HG02678 (cell line): ENCODE results near the gene FNTB.

Experiments
- ATAC-seq: cut with Tn5 transposase; IDR thresholded peaks from one replicate; pipeline ENCODE4 v1.9.1; 2021; ENCODE audit warnings: mild to moderate bottlenecking, moderate library complexity; ENCODE audit not compliant: unreplicated experiment

FNTB gene

DNA sequence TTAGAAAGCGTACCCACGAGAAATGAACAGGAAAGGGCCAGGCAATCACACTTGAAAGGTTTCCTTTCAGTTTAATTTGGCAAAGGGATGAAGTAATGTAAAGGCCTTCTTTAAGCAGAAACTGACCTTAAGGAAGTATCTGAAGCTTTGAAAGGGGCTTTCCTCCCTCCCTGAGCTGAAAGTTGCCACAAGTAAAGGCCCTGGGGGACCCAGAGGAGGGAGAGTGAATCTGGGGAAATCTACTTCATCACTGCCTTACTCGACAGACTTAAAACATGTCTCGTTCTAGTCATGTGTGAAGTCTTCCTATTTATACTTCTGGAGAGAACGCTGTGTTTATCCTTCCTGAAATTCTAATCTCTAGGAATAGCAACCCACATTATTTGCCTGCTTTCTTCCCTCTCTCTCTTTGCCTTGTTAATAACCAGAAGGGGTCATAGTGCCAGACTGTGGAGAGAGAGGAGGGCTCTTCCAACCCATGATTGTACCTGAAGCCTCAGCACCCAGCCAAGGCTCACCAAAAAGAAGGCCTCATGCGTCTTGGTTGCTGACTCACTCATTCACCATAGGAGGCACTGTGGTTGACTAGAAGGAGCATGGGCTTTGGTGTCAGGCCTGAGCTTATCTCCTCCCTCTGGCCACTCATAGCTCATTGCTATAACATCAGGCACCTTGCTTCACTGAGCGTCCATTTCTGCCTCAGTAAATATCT is 33.9 kb upstream of the FNTB start:
- ATAC-seq = peak; percentile 56

DNA sequence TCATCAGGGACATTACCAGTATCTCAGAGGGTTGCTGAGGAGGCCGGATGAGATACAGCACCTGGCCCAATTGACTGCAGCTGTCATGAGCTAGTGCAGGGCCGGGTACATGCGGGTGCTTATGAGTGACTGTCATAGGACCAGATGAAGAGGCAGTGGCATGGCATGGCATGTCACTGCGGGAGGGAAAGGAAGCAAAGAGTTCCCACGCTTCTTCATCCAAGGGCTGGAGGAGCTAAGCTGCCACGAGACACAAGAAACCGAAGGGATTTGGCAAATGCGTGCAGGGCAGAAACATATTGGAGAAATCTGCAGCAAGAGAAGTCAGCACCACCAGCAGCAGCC is 33.4 kb upstream of the FNTB start:
- ATAC-seq = no peak

DNA sequence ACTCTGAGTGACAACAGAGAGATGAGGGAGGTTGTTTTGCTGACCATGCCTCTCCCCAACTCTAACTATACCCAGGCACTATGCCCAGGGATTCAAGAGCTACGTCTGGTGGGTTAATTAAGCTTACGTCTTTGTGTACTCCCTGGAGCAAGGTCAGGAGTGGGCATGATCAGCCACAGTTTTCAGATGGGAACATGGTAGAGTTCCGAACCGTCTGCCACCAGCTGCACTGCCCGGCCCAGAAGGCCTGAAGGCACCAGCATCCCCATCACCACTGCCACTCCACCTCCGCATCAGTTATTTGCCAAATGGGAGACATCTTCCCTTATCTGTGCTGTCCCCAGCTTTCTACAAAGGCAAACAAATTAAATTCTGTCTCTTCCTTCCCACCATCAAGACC is 33.0 kb upstream of the FNTB start:
- no peak for ATAC-seq

DNA sequence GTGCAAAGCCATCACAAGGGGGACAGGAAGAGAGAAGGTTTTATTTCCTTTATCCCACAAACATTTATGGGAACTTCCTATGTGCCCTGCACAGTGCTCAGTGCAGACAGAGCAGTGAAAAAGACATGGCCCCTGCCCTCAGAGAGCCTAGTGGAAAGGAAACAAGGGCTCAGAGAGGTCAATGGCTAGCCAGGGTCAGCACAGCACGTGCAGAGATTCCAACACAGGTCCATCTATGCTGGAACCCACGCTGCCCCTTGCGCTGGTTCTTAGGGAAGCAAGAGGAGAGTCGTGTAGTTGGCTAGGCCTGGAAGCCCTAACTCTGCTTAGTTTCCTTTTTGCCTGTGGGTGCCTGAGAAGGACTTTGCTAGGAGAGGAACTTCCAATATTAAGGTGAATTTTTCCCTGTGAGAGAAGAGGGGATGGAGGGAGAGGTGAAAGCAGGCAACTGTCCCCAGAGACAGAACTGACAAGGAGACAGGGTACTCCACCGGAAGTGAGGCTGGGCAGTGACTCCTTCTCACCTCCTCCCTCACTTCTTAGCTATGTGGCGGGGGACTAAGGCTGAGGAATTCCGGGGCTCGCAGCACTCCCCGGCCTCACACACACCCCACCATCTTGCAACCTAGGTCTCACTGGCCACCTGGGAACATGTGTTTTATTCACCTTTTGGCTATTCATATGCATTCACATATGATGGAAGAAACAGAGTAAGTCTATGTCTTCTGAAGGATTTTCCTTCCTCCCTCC is 32.0 kb upstream of the FNTB start:
- ATAC-seq = no peak

DNA sequence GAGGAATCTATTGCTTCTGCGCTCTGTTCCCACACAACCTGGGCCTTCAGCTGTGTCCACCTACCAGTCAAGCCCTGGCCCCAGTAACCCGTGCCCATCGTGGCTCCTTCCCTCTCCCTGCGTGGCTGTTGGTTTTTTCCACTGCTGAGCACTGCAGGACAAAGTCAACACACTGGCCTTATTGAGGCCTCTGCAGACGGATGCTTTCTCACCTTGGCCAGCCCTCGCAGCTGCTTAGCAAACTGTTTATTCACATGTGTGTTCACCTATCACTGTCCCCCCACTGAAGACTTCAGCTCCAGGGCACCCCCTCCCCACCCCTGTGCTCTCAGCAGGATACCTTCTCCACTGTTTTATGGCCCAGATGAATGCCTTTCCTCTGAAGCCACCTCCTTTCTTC is 31.4 kb upstream of the FNTB start:
- no peak for ATAC-seq

DNA sequence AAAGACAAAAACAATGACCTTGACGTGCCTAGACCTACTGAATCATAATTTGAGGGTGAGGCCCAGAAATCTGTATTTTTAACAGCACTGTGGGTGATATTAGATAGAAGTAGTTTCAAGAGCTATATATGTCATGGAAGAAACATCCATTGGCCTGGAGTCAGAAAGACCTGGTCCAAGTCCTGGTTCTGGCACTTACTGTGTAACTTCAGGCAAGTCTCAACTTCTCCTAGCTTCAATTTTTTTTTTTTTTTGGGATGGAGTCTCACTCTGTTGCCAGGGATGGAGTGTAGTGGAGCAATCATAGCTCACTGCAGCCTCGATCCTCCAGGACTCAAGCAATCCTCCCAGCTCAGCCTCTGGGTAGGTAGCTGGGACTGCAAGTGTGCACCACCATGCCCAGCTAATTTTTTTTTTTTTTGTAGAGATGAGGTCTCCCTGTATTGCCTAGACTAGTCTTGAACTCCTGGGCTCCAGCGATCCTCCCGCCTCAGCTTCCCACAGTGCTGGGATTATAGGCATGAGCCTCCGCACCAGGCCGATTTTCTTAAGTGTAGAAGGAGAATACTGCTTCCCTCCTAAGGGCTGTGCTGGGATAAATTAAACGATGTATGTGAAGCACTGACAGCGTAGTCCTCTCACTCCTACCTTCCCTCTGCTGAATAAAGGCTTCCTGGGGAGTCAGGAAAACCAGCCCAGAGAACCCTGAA is 29.8 kb upstream of the FNTB start:
- ATAC-seq = no peak

DNA sequence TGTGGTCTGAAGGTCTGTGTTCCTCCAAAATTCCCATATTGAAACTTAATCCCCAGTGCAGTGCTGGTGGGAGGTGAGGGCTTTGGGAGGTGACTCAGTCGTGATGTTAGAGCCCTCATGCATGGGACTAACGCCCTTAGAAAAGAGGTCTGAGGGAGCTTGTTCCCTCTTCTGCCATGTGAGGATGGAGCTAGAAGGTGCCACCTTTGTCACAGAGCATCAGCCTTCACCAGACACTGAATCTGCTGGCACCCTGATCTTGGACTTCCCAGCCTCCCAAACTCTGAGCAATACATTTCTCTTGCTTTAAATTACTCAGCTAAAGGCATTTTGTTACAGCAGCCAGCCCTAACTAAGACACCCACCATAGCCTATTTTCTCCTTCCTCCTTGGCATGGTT is 28.5 kb upstream of the FNTB start:
- no peak for ATAC-seq

DNA sequence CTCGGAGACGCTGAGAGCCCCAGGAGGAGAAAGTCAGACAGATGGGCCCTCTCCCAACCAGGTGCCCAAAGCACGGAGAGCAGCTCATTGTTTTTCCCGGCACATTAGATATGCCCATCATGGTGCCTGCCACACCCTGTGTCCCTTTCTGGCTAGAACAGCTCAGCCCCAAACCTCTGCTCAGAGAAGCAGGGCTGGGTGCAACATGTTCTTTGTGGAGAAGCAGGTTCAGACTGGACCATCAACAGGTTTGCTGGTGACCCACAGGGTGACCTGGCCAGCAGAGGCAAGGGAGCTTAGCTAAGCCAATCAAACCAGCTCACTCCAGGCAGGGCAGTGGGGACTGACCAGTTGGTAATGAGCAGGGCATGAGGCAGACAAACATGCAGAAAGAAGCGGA is 28.0 kb upstream of the FNTB start:
- ATAC-seq = no peak

DNA sequence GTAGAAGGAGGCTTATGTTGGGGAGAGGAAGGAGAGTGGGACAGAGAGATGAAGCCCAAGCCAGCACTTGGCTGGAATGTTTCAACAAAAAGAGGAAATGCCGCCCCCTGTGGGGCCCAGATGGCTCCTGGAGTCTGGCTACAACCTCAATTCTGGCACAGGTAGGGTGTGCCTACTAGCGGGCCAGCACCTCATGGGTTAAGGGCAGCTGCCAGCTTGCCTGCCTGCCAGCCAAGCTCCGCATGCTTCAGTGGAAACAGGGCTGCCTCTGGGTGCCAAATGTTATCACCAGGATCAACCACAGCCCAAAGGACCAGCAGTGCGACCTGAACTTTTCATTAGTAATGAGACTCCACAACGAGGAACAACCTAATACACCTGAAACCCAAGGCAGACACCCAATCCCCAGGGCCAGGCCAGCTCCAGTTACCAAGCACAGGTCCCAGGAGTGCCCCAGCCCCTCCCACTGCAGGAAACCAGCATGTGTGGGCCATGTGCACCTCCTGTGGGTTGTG is 25.9 kb upstream of the FNTB start:
- no peak for ATAC-seq

DNA sequence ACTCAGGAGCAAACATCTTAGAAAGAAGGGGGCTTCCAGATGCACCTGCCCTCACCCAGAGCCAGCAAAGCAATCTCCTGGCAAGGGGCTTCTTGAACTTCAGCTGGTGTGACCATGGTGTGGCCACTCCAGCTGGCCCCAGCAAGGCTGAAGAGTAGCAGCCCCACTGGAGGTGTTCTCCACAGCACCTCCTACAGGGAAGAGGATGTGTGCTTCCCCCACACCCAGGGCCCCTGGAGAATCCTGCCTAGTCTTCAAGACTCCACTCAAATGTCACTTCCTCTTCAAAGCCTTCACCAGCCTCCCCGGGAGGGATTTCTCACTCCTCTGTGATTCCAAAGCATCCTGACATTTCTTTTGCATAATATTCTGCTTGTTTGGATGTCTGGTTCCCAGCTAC is 23.1 kb upstream of the FNTB start:
- ATAC-seq = no peak

DNA sequence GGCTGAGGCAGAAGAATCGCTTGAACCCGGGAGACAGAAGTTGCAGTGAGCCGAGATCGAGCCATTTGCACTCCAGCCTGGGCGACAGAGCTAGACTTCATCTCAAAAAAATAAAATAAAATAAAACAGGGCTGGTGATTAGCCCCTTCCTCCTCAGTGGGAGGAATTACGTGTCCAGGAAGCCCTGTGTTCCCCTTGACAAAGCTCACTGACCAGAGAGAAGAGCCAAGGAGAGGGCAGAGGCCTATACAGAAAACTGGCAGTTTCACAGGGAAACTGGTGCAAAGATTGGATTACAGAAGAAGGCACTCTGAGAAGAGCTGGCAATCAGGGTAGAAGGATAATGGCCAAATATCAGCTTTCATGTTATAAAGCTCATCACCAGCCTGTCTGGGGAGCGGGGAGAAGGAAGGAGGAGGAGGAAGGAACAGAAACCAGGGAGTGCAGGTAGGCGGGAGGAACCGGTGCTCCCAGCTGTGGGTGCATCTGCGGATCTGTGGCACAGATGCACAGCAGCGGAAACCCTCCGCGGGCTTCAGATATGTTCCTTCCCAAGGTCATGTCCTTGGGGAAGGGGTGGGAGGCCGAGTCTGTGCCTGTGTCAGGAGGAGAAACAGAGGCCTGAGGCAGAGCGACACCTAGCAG is 21.2 kb upstream of the FNTB start:
- ATAC-seq = no peak

DNA sequence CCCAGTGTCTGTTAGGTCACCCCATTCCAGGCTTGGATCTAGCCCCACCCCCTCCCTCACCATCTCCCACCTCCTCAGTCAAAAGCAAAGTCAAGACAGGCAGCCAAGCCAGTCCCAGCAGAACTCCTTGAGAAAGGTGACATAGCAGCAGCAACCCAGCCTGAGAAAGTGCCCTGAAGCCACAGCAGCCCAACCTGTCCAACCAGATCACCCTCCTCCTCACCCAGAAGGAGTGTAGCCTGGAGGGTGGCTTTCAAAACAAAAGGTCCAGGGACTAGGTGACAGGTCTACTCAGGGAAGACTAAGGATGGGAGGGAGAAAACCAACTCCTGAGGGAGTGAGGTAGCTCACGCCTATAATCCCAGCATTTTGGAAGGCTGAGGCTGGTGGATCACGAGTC is 19.7 kb upstream of the FNTB start:
- ATAC-seq = no peak

DNA sequence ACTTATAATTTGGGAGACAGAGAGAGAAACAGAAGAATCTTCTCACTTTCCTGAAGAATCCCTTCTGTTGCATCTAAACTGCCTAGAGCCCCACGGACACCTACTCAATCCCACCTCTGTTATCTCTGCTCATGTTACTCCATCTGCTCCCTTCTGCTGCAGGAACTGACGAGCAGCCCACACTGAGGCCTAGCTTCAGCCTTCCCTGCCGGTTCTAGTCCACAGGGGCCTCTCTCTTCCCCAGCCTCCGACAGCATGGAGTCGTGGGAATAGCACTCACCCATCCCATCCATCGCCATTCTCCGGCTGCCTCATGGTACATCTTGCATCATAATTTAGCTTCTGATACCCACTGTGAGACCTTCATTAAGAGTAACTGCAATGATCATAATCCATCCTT is 18.5 kb upstream of the FNTB start:
- no peak for ATAC-seq

DNA sequence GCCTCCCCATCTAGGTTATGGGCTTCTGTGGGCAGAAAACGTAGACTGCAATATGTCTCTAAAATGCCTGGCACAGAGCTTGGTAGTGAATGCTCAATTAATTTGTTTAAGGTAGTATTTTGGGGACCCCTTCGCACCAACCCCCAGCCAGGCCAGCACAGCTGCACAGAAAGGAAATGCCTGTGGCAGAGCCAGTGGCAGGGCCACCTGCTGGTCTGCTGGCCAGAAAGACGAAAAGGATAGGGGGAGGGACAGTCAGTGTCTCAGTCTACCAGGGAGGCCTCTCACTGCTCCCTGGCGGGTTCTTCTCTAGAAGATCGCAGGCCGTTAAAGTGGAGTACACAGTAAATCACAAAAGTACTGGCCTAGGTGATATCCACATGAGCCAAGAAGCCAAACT is 18.0 kb upstream of the FNTB start:
- ATAC-seq = no peak

DNA sequence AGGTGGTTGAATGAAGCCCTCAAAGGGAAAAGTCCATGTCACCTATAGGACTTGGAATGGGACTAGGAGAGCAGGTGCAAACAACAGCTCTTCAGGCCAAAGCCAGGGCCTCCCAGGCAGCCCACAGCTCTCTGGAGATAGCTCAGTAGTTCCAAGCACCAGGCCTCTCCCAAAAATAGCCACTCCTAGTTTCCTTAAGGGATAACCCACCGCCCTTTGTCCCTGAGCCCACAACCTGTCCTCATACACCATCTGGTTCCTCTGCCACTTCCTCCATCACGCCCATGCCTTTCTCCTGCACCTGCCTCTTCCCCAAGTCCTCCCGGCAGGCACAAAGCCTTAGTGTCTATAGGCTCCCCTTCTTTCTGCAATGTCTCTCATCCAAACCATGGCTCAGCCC is 16.7 kb upstream of the FNTB start:
- no peak for ATAC-seq

DNA sequence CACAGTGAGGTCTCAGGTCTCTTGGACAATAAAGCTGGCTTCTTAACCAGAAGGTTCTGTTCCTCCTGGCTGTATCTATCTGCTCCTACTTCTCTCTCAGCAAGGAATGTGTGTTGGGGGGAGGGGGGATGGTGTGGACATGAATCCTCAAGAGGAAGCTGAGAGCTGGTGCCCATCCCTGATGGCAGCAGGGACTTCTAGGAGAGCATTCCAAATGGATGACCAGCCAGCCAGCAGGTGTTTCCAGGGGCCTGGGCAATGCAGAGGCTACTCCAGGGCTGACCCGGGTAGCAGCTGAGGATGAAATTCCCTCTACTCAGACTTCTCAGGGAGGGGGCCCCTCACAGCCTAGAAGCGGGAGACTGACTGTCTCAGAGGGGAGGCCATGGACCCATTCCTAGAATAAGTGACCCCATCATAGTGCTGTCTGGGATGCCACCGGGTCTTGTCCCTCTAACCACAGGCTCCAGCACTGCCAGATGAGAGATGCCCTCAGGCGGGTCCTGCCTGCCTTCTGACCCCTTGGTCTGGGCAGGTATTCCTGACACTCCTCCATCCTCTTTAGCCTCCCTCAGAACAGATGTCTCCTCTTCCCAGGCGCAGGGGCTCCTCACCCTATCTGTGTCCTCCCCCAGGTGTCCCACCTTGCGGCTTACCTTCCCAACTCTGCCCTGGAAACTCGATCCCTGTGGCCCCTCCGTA is 15.8 kb upstream of the FNTB start:
- no peak for ATAC-seq

DNA sequence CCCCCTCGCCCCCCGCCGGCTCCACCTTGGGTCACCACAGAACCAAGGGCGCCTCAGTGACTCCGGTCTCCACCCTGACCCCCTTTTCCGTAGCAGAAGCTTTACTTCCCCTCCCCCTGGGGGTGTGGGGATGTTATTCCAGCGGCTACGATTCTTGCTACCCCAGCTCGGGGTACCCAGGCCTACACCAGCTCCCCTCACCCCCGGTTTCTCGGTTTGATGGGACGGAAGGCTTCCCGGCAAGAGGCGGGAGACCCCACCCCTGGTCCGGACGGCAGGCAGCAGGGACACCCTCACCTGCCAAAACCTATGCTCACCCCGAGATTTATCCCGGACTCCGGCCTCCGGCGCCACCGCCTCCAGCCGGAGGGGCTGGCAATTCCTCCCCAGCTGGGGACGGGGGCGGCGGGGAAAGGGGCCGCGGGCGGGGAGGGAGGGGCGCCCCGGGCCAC is 15.2 kb upstream of the FNTB start:
- ATAC-seq = no peak

DNA sequence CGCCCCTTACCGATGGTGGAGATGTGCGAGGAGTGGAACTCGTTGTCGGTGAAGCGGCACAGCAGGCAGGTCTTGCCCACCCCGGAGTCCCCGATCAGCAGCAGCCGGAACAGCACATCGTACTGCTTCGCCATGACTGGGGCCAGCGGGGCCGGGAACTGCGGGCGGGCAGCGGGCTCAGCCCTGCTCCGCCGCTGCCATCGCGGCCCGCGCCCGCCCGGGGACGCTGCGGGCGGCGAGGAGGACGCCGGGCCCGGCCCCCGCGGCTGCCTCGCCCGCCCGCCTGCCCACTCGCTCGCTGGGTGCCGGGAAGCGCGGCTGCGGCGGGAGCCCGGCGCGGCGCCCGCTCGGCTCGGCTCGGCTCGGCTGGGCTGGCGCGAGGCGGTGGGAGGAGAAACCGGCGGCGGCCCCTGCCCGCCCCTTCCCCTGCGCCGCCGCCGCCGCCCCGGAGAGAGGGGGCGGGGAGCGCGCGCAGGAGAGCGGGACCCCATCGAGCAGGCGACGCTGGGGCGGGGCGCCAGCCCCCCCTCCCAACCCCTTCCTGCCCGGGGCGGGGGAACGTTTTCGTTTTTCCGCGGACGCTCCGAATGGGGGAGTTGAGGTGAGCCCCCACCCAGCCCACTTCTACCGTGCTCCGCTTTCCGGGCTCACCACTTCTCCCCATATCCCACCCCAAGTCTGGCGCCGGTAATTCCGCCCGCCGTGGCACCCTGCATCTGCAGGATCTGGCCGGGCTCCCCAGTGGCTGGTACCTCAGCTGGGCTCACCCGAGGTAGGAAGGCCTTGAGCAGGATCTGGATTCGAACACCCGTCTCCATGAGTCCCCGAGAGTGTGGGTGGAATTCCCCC is 14.5 kb upstream of the FNTB start, which contains the start of gene RAB15:
TSS of gene RAB15 (minus strand) at position 394 of the 849 bp plus-strand sequence. CDS start at position 134, 260 bp downstream.
- no peak for ATAC-seq

DNA sequence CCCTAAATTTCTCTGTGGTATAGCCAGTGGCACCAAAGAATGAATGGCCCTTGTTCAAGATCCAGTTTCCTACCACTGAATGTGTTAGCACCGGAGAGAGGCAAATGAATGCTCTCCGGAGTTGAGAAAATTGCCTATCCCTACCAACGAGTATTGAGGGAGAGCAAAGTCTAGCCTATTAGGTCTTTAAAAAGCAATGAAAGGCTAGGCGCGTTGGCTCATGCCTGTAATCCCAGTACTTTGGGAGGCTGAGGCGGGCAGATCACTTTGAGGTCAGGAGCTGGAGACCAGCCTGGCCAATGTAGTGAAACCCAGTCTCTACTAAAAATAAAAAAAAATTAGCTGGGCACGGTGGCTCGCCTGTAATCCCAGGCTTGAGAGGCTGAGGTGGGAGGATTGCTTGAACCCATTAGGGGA is 13.7 kb upstream of the FNTB start:
- ATAC-seq = no peak

DNA sequence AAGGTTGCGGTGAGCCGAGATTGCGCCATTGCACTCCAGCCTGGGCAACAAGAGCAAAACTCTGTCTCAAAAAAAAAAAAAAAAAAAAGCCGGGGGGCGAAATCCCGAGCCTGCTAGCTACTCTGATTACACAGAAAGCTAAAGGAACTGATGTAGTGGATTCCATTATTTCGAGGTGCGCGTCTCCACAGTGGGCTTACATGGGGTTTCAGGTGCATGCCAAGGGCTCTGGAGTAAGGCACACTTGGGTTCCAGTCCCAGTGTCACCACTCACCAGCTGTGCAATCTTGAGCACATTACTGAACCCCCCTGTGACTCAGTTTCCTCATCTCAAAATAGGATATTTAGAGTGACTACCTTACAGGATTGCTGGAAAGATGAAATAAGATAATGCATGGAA is 12.9 kb upstream of the FNTB start:
- no peak for ATAC-seq
